Suprapubic skin (tissue), 4 donors: ENCODE measurements around the gene UBE2S. TPM values are rescaled to one million over a fixed set of nuclear protein-coding genes. Genes with fewer than 3 reads are reported as not detected.

ENCODE experiments used
- DNase-seq, 2 donors: peaks; one replicate each; pipeline ENCODE4 v3.0.0-alpha.2; 2019; ENCODE audit warnings: low spot score in 2 of 2
- H3K27ac ChIP-seq: fragments of 200-600 bp; sonication (generic); one replicate; pipeline ENCODE4 v1.5.1; 2019
- H3K27me3 ChIP-seq: fragments of 200-600 bp; sonication (generic); one replicate; pipeline ENCODE4 v1.5.1; 2019
- H3K36me3 ChIP-seq: fragments of 200-600 bp; sonication (generic); one replicate; pipeline ENCODE4 v1.5.1; 2019
- H3K4me1 ChIP-seq: fragments of 200-600 bp; sonication (generic); one replicate; pipeline ENCODE4 v1.5.1; 2019
- H3K4me3 ChIP-seq: fragments of 200-600 bp; sonication (generic); one replicate; pipeline ENCODE4 v1.5.1; 2019; ENCODE audit warnings: mild to moderate bottlenecking
- H3K9me3 ChIP-seq: fragments of 200-600 bp; sonication (generic); one replicate; pipeline ENCODE4 v1.5.1; 2019
- EP300 ChIP-seq: sonication (generic); formaldehyde crosslinking; IDR thresholded peaks from one replicate; pipeline ENCODE4 v1.6.1; 2017; ENCODE audit warnings: antibody characterized with exemption
- POLR2A ChIP-seq, 2 donors: fragments of 450-650 bp; IDR thresholded peaks; one replicate each; pipeline ENCODE4 v1.6.1; 2017; ENCODE audit warnings: antibody characterized with exemption in 2 of 2, mild to moderate bottlenecking in 2 of 2, moderate library complexity in 2 of 2
- POLR2AphosphoS5 ChIP-seq, 3 donors: sonication (generic); formaldehyde crosslinking; IDR thresholded peaks; one replicate each; pipeline ENCODE4 v1.6.1; 2017; ENCODE audit warnings: antibody characterized with exemption in 3 of 3
- WGBS: methylation state at CpG from one replicate; pipeline ENCODE4 v1.1.5; 2018; 5-methylcytosine and 5-hydroxymethylcytosine counted together
- total RNA-seq, 4 donors: library from RNA; depleted of rRNA; stranded (reverse); fragments of >200 nt; gene quantifications; one replicate each; pipeline ENCODE4 v1.1.0, GENCODE V29; 2016
- TF ChIP-seq, protein P1 (sequence below), 2 donors: fragments of 200-600 bp in 1 of 2; fragments of 450-650 bp in 1 of 2; sonication (generic) in 1 of 2; IDR thresholded peaks; one replicate each; pipeline ENCODE4 v1.5.1; 2016 to 2019; ENCODE audit warnings: antibody characterized with exemption in 2 of 2, mild to moderate bottlenecking in 1 of 2, moderate library complexity in 1 of 2

The UBE2S gene
- total RNA-seq, 4 donors from 2014 or later, result 7.4 to 17.0 (median 12.2) TPM

DNA sequence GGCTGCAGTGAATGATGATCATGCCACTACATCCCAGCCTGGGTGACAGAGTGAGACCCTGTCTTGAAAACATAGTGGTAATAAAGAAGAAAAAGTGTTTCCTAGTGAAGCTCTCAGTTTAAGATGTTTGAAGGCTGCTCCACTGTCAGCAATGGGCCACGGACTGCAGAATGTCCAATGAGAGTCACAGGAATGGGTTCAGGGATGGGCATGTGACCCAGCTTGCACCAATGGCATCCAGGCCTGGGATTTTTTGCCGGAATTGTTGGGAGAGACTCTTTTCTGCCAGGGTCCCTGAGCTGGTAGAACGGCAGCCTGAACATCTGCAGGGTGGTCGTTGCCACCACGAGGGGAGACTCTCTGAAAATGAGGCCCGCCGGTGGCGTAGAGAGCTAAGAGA, 29.3 kb upstream of the UBE2S start:
- Histone ChIP-seq H3K36me3 (no peaks in the 10 kb centered on the region), H3K27ac (no peak overlapping the region), H3K27me3 (peaks cover 85% of the 10 kb centered on the region), H3K4me3 (no peak overlapping the region), H3K4me1 (peaks cover 15% of the 10 kb centered on the region), H3K9me3 (no peaks in the 10 kb centered on the region)
- TF ChIP-seq POLR2AphosphoS5 (IDR thresholded peaks at IDR 0.05) (no peak), POLR2A (IDR thresholded peaks at IDR 0.05) (no peak), EP300 (no peak)
- TF ChIP-seq, protein P1, sequence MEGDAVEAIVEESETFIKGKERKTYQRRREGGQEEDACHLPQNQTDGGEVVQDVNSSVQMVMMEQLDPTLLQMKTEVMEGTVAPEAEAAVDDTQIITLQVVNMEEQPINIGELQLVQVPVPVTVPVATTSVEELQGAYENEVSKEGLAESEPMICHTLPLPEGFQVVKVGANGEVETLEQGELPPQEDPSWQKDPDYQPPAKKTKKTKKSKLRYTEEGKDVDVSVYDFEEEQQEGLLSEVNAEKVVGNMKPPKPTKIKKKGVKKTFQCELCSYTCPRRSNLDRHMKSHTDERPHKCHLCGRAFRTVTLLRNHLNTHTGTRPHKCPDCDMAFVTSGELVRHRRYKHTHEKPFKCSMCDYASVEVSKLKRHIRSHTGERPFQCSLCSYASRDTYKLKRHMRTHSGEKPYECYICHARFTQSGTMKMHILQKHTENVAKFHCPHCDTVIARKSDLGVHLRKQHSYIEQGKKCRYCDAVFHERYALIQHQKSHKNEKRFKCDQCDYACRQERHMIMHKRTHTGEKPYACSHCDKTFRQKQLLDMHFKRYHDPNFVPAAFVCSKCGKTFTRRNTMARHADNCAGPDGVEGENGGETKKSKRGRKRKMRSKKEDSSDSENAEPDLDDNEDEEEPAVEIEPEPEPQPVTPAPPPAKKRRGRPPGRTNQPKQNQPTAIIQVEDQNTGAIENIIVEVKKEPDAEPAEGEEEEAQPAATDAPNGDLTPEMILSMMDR (IDR thresholded peaks at IDR 0.05), result no peak
- 42% methylated on average over 8 of the region's 8 CpGs for WGBS
- DNase-seq, result no peak

DNA sequence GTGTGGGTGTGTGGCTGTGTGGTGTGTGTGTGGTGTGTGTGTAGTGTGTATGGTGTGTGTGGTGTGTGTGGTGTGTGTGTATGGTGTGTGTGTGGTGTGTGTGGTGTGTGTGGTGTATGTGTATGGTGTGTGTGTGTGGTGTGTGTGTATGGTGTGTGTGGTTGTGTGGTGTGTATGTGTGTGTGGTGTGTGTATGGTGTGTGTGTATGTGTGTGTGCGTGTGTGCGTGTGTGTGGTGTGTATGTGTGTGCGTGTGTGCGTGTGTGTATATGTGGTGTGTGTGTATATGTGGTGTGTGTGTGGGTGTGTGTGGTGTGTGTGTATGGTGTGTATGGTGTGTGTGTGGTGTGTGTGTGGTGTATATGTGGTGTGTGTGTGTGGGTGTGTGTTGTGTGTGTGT, 27.4 kb upstream of the UBE2S start:
- WGBS, result 98% methylated on average over 4 of the region's 4 CpGs
- no peaks in the 10 kb centered on the region for H3K36me3 ChIP-seq
- no peak for DNase-seq
- peaks cover 4% of the 10 kb centered on the region for H3K4me1 ChIP-seq
- no peak overlapping the region for H3K4me3 ChIP-seq
- TF ChIP-seq, protein P1 (IDR thresholded peaks at IDR 0.05), result no peak
- TF ChIP-seq EP300 (no peak), POLR2A (IDR thresholded peaks at IDR 0.05) (no peak), POLR2AphosphoS5 (IDR thresholded peaks at IDR 0.05) (no peak)
- peaks cover 79% of the 10 kb centered on the region for H3K27me3 ChIP-seq
- H3K9me3 ChIP-seq, result no peaks in the 10 kb centered on the region
- no peak overlapping the region for H3K27ac ChIP-seq

DNA sequence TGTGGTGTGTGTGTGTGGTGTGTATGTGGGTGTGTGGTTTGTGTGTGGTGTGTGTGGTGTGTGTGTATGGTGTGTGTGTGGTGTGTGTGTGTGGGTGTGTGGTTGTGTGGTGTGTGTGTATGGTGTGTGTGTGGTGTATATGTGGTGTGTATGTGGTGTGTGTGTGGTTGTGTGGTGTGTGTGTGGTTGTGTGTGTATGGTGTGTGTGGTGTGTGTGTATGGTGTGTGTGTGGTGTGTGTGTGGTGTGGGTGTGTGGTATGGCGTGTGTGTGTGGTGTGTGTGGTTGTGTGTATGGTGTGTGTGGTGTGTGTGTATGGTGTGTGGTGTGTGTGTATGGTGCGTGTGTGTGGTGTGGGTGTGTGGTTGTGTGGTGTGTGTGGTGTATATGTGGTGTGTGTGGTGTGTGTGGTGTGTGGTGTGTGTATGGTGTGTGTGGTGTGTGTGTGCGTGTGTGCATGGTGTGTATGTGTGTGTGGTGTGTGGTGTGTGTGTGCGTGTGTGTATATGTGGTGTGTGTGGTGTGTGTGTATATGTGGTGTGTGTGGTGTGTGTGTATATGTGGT, 26.9 kb upstream of the UBE2S start:
- H3K27me3 ChIP-seq, result peaks cover 79% of the 10 kb centered on the region
- 67% methylated on average over 4 of the region's 4 CpGs for WGBS
- no peak for DNase-seq
- TF ChIP-seq POLR2AphosphoS5 (IDR thresholded peaks at IDR 0.05), result no peak
- TF ChIP-seq, protein P1 (IDR thresholded peaks at IDR 0.05), result no peak
- TF ChIP-seq POLR2A (IDR thresholded peaks at IDR 0.05), result no peak
- H3K27ac ChIP-seq, result no peak overlapping the region
- no peaks in the 10 kb centered on the region for H3K9me3 ChIP-seq
- no peak overlapping the region for H3K4me3 ChIP-seq
- H3K4me1 ChIP-seq, result peaks cover 4% of the 10 kb centered on the region
- no peaks in the 10 kb centered on the region for H3K36me3 ChIP-seq

DNA sequence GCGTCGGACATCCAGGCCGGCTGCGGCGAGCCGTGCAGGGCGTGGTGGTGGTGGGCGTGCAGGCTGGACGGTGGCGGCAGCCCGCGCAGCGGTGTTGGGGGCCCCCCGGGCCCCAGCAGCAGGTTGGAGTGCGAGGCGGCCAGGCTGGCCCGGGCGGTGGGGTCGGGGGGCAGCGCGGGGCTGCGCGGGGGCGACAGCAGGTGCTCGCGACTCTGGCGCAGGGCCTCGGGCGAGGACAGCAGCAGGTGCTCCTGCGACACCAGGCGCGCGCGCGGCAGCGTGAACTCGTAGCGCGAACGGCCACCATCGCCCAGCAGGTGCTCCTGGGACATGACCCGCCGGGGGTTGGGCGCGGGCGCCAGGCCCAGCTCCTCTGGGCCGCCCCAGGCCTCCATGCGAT, 25.7 kb upstream of the UBE2S start:
- H3K27me3 ChIP-seq, result peaks cover 78% of the 10 kb centered on the region
- no CpG with 5 or more reads among the region's 48 CpGs for whole genome bisulfite sequencing

DNA sequence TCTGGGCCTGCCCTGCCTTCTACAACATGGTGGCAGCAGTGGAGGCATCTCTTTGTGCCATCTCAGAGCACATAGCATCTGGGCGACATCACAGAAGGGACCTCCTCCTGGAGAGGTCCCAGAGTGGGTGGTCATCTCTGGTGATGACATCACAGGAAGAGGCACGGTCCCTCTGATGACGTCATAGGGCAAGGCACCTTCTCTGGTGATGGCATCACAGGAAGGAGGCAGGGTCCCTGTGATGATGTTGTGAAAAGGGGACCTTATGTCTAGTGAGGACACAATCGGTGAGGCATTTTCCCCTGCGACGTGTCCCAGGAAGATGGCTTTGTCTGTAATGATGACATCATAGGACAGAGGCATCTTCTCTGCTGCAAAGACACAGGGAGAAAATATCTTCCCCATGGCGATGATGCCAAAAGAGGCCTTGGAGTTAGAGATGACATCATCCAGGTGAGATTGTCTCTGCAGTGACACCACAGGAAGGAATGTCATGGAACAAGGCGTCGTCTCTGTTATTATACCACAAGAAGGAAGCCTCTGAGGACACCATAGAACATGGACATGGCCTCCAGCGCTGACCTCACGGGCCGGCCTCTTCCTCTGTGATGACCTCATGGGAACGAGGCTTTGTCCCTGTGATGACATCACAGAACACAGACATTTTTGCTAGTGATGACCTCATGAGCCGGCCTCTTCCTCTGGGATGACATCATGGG, 24.8 kb upstream of the UBE2S start:
- H3K27me3 ChIP-seq, result peaks cover 73% of the 10 kb centered on the region
- no peaks in the 10 kb centered on the region for H3K9me3 ChIP-seq
- TF ChIP-seq POLR2A (IDR thresholded peaks at IDR 0.05), result no peak
- no peak for TF ChIP-seq EP300
- TF ChIP-seq POLR2AphosphoS5 (IDR thresholded peaks at IDR 0.05), result no peak
- TF ChIP-seq, protein P1 (IDR thresholded peaks at IDR 0.05), result no peak
- no peak for DNase-seq
- H3K4me1 ChIP-seq, result peaks cover 4% of the 10 kb centered on the region
- H3K4me3 ChIP-seq, result no peak overlapping the region
- H3K36me3 ChIP-seq, result no peaks in the 10 kb centered on the region
- 87% methylated on average over 12 of the region's 14 CpGs for WGBS
- H3K27ac ChIP-seq, result no peak overlapping the region

More for the DNA sequence above, 25.7 kb upstream of the UBE2S start:
- H3K9me3 ChIP-seq, result no peaks in the 10 kb centered on the region
- no peak overlapping the region for H3K27ac ChIP-seq
- H3K4me1 ChIP-seq, result peaks cover 4% of the 10 kb centered on the region
- no peak for DNase-seq
- H3K4me3 ChIP-seq, result no peak overlapping the region
- TF ChIP-seq POLR2AphosphoS5 (IDR thresholded peaks at IDR 0.05) (no peak), EP300 (no peak), POLR2A (IDR thresholded peaks at IDR 0.05) (no peak)
- TF ChIP-seq, protein P1 (IDR thresholded peaks at IDR 0.05), result no peak
- no peaks in the 10 kb centered on the region for H3K36me3 ChIP-seq
